Natural killer cell (primary cell): ENCODE data around the gene CH25H. TPM values are rescaled to one million over a fixed set of nuclear protein-coding genes. Genes with fewer than 3 reads are reported as not detected.

Source experiments
- ATAC-seq, 3 donors: fragments of 150-1000 bp in 2 of 3; fragments of 200-7000 bp in 1 of 3; cut with Tn5 transposase; 1 replicate in 1 of 3; 2 replicates in 2 of 3; pipeline ENCODE4 v1.10.0; 2021; ENCODE audit warnings: mild to moderate bottlenecking in 2 of 3, moderate library complexity in 2 of 3
- DNase-seq, 2 donors: peaks; one replicate each; pipeline versions ENCODE4 v3.0.0 to v3.0.0-alpha.2; 2013 to 2021; ENCODE audit warnings: mixed read lengths in 1 of 2
- H3K27ac ChIP-seq: one replicate; pipeline ENCODE4 v1.5.1; 2013; ENCODE audit warnings: mild to moderate bottlenecking, low read length
- H3K27me3 ChIP-seq: one replicate; pipeline ENCODE4 v1.6.1; 2013; ENCODE audit warnings: low read length; ENCODE audit not compliant: control insufficient read depth, insufficient read depth
- H3K36me3 ChIP-seq: one replicate; pipeline ENCODE4 v1.6.1; 2013; ENCODE audit warnings: low read length; ENCODE audit not compliant: control insufficient read depth, insufficient read depth
- H3K4me1 ChIP-seq: one replicate; pipeline ENCODE4 v1.6.1; 2013; ENCODE audit warnings: low read length; ENCODE audit not compliant: control insufficient read depth, insufficient read depth
- H3K4me3 ChIP-seq: one replicate; pipeline ENCODE4 v1.5.1; 2013; ENCODE audit warnings: low read length
- H3K9me3 ChIP-seq: one replicate; pipeline ENCODE4 v1.6.1; 2013; ENCODE audit warnings: low read length; ENCODE audit not compliant: control insufficient read depth, insufficient read depth
- H3K27ac Mint-ChIP-seq, 2 donors: one replicate each; pipeline ENCODE4 v1.8.0; 2022; ENCODE audit warnings: mild to moderate bottlenecking in 2 of 2, mixed read lengths in 2 of 2, moderate library complexity in 1 of 2
- H3K27me3 Mint-ChIP-seq, 2 donors: one replicate each; pipeline ENCODE4 v1.8.0; 2022; ENCODE audit warnings: low read depth in 2 of 2, mixed read lengths in 2 of 2
- H3K36me3 Mint-ChIP-seq: one replicate; pipeline ENCODE4 v1.8.0; 2022; ENCODE audit warnings: mixed read lengths
- H3K4me1 Mint-ChIP-seq, 2 donors: one replicate each; pipeline ENCODE4 v1.8.0; 2022; ENCODE audit warnings: mixed read lengths in 2 of 2
- H3K4me3 Mint-ChIP-seq: one replicate; pipeline ENCODE4 v1.8.0; 2022; ENCODE audit warnings: mild to moderate bottlenecking, moderate library complexity, mixed read lengths
- H3K9me3 Mint-ChIP-seq, 2 donors: one replicate each; pipeline ENCODE4 v1.8.0; 2022; ENCODE audit warnings: mixed read lengths in 2 of 2
- WGBS: methylation state at CpG from one replicate; pipeline ENCODE4 v1.1.7; 2013; ENCODE audit warnings: missing lambda C conversion rate; ENCODE audit not compliant: insufficient coverage; 5-methylcytosine and 5-hydroxymethylcytosine counted together
- intact Hi-C: fragments of 100-400 bp; cut with micrococcal nuclease; formaldehyde crosslinking; loops from one replicate; pipeline ENCODE4 v1.14.2; 2022
- total RNA-seq, 4 donors: library from RNA; stranded (reverse); fragments of 120-200 nt in 1 of 4; gene quantifications; one replicate each; pipeline versions ENCODE4 v1.2.3 to v1.2.4, GENCODE V29; 2013 to 2022
- TF ChIP-seq, protein P1 (sequence below): fragments of 200-600 bp; IDR thresholded peaks from one replicate; pipeline ENCODE4 v1.8.0; 2022; ENCODE audit warnings: antibody characterized with exemption

The CH25H gene
- total RNA-seq, 3 donors from 2014 or later (not counting 1 experiment from before 2014, with no cell fraction given): 0.20 TPM; not detected in 2

DNA sequence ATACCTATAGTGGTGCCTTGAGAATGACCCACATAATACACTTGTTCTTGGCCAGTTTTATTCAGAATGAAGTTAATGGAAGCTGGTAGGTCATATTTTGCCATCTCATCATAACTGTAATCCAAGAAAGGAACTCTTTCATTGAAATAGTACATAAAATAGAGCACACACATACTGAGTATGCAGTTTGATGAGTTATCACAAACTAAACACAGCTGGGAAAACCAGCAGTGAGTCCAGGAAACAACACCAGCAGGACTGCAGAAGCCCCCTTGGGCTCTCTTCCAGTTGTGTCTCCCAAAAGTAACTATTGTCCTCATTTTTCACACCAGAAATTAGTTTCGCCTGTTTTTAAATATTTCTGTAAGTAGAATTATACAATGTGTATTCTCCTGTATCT lies 19.8 kb upstream of the CH25H start:
- no peak for ATAC-seq
- H3K36me3 Mint-ChIP-seq: peaks cover 25% of the 10 kb centered on the region
- intact Hi-C loops: no loop called here
- Histone ChIP-seq H3K27me3 (no peaks in the 10 kb centered on the region), H3K27ac (no peak overlapping the region), H3K9me3 (no peaks in the 10 kb centered on the region), H3K4me1 (no peaks in the 10 kb centered on the region), H3K4me3 (no peak overlapping the region), H3K36me3 (peaks cover 20% of the 10 kb centered on the region)
- no peaks in the 10 kb centered on the region for H3K9me3 Mint-ChIP-seq
- TF ChIP-seq, protein P1, sequence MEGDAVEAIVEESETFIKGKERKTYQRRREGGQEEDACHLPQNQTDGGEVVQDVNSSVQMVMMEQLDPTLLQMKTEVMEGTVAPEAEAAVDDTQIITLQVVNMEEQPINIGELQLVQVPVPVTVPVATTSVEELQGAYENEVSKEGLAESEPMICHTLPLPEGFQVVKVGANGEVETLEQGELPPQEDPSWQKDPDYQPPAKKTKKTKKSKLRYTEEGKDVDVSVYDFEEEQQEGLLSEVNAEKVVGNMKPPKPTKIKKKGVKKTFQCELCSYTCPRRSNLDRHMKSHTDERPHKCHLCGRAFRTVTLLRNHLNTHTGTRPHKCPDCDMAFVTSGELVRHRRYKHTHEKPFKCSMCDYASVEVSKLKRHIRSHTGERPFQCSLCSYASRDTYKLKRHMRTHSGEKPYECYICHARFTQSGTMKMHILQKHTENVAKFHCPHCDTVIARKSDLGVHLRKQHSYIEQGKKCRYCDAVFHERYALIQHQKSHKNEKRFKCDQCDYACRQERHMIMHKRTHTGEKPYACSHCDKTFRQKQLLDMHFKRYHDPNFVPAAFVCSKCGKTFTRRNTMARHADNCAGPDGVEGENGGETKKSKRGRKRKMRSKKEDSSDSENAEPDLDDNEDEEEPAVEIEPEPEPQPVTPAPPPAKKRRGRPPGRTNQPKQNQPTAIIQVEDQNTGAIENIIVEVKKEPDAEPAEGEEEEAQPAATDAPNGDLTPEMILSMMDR: no peak
- no peak overlapping the region for H3K4me3 Mint-ChIP-seq
- no CpG with 5 or more reads among the region's 1 CpG for WGBS
- H3K27ac Mint-ChIP-seq: no peak overlapping the region
- no peaks in the 10 kb centered on the region for H3K27me3 Mint-ChIP-seq
- peaks cover 0 to 10% of the 10 kb centered on the region in 2 donors for H3K4me1 Mint-ChIP-seq
- no peak for DNase-seq

DNA sequence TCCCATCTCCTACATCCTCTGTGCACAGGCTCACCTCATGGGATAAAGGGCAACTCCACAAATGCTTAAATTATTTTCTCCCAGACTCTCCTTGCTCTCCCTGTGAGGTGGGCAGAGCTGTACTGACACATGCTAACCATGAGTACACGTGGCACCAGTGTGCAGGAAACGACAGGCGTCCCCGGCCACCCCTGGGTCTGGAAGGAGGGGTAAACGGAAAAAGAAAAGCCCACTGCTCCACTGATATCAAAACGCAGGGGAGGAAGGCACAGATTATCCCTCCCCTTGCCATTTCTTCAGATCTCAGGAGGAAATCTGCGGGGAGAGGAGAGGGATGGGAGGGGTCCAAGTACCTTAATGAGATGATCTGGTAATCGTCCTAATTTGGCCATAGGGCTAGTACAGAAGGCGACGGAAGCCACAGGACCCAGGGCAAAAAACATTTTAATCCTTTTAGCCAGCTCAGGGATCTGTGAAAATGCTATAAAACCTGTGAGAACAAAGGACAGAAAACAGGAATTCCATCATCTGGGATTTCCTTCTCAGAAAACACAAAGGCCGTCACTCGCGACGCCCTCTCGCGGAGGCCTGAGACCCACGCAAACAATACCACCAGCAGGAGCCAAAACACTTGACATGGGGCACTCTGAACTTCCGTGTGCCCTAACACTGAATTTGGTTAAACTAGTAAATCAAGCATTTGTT lies 17.8 kb upstream of the CH25H start:
- TF ChIP-seq, protein P1: no peak
- no peak overlapping the region for H3K27ac Mint-ChIP-seq
- intact Hi-C loops: no loop called here
- H3K4me3 Mint-ChIP-seq: peak overlapping the region; percentile 35
- H3K4me1 Mint-ChIP-seq: peaks cover 0 to 10% of the 10 kb centered on the region in 2 donors
- DNase-seq (peak in 1 of 2 donors; percentile 37), ATAC-seq (peak in 2 of 3 donors; percentile 53 to 56)
- Histone ChIP-seq H3K36me3 (peaks cover 18% of the 10 kb centered on the region), H3K4me1 (no peaks in the 10 kb centered on the region), H3K27me3 (no peaks in the 10 kb centered on the region), H3K4me3 (no peak overlapping the region), H3K9me3 (no peaks in the 10 kb centered on the region), H3K27ac (no peak overlapping the region)
- H3K9me3 Mint-ChIP-seq: no peaks in the 10 kb centered on the region
- 66% methylated on average over 18 of the region's 18 CpGs for WGBS
- H3K36me3 Mint-ChIP-seq: peaks cover 25% of the 10 kb centered on the region
- no peaks in the 10 kb centered on the region for H3K27me3 Mint-ChIP-seq

- H3K4me1 ChIP-seq: no peaks in the 10 kb centered on the region
- TF ChIP-seq, protein P1: no peak
- H3K4me1 Mint-ChIP-seq: peaks cover 8 to 18% of the 10 kb centered on the region in 2 donors
- no peaks in the 10 kb centered on the region for H3K27me3 Mint-ChIP-seq
- no peaks in the 10 kb centered on the region for H3K9me3 Mint-ChIP-seq
- no peaks in the 10 kb centered on the region for H3K9me3 ChIP-seq
- H3K27ac ChIP-seq: no peak overlapping the region
- ATAC-seq: no peak
- peaks cover 12% of the 10 kb centered on the region for H3K36me3 Mint-ChIP-seq
- peaks cover 14% of the 10 kb centered on the region for H3K36me3 ChIP-seq
- intact Hi-C loops: no loop called here
- no peak for DNase-seq
- no peak overlapping the region for H3K4me3 ChIP-seq
- 40% methylated on average over 1 of the region's 2 CpGs for WGBS
- no peaks in the 10 kb centered on the region for H3K27me3 ChIP-seq
- no peak overlapping the region for H3K27ac Mint-ChIP-seq
- H3K4me3 Mint-ChIP-seq: no peak overlapping the region
Observed at GRCh38 chr10:89221919-89222318, 14.8 kb upstream of the CH25H start.
